SH-SY5Y (cell line): Measurements from ENCODE around the gene SAMD1.

ENCODE experiments used
- GATA2 ChIP-seq: IDR thresholded peaks from 2 replicates; pipeline ENCODE4 v1.6.1; 2011; ENCODE audit warnings: mild to moderate bottlenecking, low read depth, low read length
- GATA3 ChIP-seq: IDR thresholded peaks from 2 replicates; pipeline ENCODE4 v1.6.1; 2011; ENCODE audit warnings: low read depth, mild to moderate bottlenecking, low read length, moderate library complexity

DNA sequence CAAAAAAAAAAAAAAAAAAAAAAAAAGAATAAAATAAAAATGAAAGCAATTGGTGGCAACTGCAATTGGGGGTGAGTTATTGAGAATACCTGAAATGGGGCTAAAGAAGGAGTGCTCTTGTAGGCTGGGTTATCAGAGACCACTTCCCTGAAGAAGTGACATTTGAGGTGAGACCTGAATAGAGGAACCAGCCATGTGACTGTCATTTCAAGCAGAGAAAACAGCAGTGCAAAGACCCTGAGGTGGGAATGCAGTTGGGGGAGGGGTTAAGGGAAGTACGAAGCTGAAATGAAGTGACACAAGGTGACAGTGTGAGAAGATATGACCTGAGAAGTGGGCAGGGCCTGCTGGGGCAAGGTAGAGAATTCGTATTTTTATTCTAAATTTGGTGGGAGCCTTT is 24.4 kb downstream of the SAMD1 start:
- TF ChIP-seq GATA3, result no peak
- TF ChIP-seq GATA2, result no peak
